SJSA1 (cell line): ENCODE results near the gene HSDL1. TPM values are rescaled to one million over a fixed set of nuclear protein-coding genes. Genes with fewer than 3 reads are reported as not detected.
A peak's percentile ranks its signal among the peaks of the same experiment; 100 is the strongest.

Experiments
- DNase-seq, 2 experiments: peaks; one replicate each; pipeline ENCODE4 v3.0.0-alpha.2; 2015 to 2020; ENCODE audit warnings: low spot score in 2 of 2, low read depth in 1 of 2
- H3K27ac ChIP-seq: fragments of 250-450 bp; sonication (Bioruptor Pico); 2 replicates; pipeline ENCODE4 v1.5.1; 2020; ENCODE audit warnings: mild to moderate bottlenecking, moderate library complexity
- H3K27me3 ChIP-seq: fragments of 250-450 bp; sonication (Bioruptor Pico); replicated peaks from 2 replicates; pipeline ENCODE4 v1.5.1; 2020; ENCODE audit warnings: mild to moderate bottlenecking, moderate library complexity
- H3K36me3 ChIP-seq: fragments of 250-450 bp; sonication (Bioruptor Pico); 2 replicates; pipeline ENCODE4 v1.5.1; 2020; ENCODE audit warnings: mild to moderate bottlenecking
- H3K4me1 ChIP-seq: fragments of 250-450 bp; sonication (Bioruptor Pico); replicated peaks from 2 replicates; pipeline ENCODE4 v1.6.1; 2021; ENCODE audit warnings: mild to moderate bottlenecking
- H3K4me3 ChIP-seq: fragments of 250-450 bp; sonication (Bioruptor Pico); 2 replicates; pipeline ENCODE4 v1.5.1; 2020; ENCODE audit warnings: mild to moderate bottlenecking
- H3K9me3 ChIP-seq: fragments of 250-450 bp; sonication (Bioruptor Pico); replicated peaks from 2 replicates; pipeline ENCODE4 v1.5.1; 2020; ENCODE audit warnings: mild to moderate bottlenecking
- total RNA-seq: library from RNA; depleted of rRNA; stranded (reverse); fragments of >200 nt; shearing (Covaris generic); gene quantifications from 2 replicates; pipeline ENCODE4 v1.2.3, GENCODE V29; 2014

The HSDL1 gene
- total RNA-seq, 1 experiment from 2014 or later: 29.0 TPM

DNA sequence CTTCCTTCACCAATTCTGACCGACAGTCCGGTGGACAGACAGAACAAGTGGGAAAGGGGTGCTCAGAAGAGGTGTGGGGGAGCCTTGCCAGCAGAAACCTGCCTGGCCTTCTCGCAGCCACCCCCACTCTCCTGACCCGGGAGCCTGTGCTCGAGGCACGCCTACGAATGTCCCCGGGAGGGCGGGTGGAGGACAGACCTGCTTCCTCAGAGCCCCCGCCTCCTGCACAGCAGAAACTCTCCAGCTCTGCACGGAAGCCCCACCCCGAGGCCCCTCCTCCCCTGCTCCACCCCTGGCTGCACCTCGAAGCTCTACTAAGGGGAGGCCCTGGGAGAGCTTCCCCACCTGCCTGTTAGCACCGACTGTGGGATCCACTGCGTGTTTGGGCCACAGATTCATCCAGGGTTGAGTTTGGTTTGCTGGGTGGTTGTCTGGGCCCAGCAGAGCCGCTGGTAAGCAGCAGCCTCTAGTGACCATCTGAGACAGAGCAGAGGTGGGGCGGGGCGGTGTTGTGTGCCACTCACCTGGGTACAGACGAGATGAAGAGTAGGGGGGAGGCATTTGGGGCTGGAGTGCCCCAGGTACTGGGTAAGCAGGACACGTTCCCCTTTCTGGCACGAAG lies 35.7 kb upstream of the HSDL1 start:
- no peak overlapping the region for H3K4me3 ChIP-seq
- no peaks in the 10 kb centered on the region for H3K27me3 ChIP-seq
- H3K9me3 ChIP-seq: no peaks in the 10 kb centered on the region
- DNase-seq: no peak
- H3K4me1 ChIP-seq: peaks cover 26% of the 10 kb centered on the region
- no peak overlapping the region for H3K27ac ChIP-seq
- peaks cover 85% of the 10 kb centered on the region for H3K36me3 ChIP-seq

DNA sequence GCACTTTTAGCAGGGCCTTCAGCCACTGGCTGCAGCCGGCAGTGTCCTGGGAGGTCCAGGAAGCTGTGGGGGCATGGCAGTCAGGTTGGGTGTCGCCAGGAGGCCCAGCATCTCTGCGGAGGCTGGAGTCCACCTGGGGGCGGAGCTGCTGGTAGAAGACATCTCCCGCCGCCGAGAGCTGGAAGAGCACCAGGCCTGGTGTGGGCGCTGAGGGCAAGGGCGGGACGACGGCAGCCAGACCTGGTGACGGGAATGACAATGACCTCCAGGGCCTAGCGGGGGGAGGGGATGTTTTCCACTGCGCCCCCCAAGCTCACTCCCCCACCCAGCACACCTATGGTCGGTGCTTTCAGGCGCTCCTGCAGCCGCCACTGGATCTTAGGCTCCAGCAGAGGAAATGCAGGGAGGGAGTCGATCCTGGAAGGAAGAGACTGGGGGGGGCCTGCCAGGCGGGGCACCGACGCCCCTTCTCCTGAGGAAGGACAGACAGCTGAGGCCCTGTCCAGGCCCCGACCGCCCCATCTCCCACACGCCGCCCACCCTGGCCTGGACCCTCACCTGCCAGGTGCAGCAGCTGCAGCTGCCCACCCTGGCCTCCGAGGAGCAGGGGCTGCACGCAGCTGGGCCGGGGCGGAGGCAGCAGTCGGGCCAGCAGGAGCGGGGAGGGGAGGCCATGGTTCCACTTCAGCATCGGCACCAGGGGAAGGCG lies 34.8 kb upstream of the HSDL1 start:
- Histone ChIP-seq H3K9me3 (no peaks in the 10 kb centered on the region), H3K36me3 (peaks cover 77% of the 10 kb centered on the region), H3K4me1 (peaks cover 33% of the 10 kb centered on the region), H3K27ac (no peak overlapping the region), H3K27me3 (no peaks in the 10 kb centered on the region), H3K4me3 (no peak overlapping the region)
- DNase-seq: no peak

DNA sequence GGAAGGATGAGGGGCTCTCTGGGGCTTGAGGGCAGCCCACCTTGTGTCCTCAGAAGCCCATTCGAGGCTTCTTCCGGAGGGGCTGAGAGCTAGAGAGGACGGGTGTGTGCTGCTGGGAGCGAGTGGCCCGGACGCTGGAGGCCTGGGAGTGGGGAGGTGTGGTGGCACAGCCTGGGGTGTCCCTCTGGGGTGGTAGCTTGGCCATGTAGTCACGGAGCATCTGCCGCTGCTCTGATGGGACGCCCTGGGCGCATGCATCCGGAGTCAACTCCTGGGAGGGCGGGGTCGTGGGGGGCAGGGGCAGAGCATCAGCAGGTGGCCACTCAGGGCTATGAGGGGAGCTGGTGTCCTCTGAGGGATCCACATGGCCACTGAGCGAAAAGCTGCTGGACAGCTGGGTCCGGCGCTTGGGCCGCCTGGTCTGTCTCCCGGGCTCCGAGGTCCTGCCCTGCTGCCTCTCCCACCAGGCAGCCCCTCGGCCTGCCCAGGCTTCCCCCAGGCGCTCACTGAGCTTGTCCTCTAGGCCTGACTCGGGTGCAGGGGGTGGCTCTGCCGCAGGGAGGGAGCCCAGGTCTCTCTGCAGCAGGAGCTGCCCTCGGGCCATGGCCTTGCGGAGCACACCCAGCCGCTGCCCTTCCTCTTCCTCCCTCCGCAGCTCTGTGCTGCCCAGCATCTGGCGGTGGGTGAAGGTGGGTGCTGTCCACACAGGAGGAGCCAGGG lies 34.1 kb upstream of the HSDL1 start:
- peaks cover 70% of the 10 kb centered on the region for H3K36me3 ChIP-seq

DNA sequence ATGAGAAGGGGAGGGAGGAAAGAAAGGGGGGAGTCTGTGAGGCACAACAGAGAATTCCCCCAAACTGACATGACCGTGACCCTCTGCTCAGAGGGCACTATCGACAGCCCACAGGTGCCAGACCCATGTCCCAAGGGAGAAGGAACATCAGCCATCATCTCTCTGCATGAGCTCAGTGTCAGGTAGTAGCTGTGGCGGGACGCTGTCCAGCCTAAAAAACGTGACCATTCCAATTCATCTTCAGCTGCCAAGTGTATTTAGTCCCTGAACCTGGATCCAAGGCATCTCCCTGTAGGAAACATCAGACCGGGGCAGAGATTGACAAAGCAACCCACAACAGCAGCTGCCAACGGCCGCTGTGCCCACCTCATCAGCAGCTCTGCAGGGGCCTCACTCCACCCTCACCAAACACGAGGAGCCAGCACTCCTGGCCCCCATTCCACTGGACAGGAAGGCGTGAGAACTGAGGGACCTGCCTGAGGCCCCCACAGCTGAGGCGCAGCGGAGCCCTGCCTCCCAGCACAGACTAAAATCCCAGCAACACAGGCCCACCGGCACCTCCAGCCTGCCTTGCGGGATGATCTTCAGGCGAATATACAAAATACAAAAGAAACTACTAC lies 33.3 kb upstream of the HSDL1 start:
- peaks cover 62% of the 10 kb centered on the region for H3K36me3 ChIP-seq
- H3K4me3 ChIP-seq: no peak overlapping the region
- H3K4me1 ChIP-seq: peaks cover 33% of the 10 kb centered on the region
- no peaks in the 10 kb centered on the region for H3K9me3 ChIP-seq
- no peaks in the 10 kb centered on the region for H3K27me3 ChIP-seq
- no peak overlapping the region for H3K27ac ChIP-seq
- no peak for DNase-seq

More for the DNA sequence above, 34.1 kb upstream of the HSDL1 start:
- Histone ChIP-seq H3K27me3 (no peaks in the 10 kb centered on the region), H3K4me1 (peaks cover 33% of the 10 kb centered on the region), H3K4me3 (no peak overlapping the region), H3K27ac (no peak overlapping the region), H3K9me3 (no peaks in the 10 kb centered on the region)
- no peak for DNase-seq

DNA sequence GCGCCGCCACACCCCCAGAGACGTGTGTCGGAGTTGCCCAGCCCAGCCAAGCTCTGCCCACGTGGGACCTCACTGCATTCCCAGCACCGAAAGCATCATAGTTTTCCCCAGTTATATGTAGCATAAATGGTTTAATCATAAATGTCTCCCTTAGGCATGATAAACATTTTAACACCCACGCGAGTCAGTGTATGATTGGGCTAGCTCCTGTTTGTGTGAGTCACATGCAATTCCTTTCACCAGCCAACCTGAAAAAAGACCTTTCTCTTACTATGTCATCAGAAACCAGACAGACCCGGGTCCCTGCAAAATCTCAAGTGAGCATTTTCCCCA lies 32.7 kb upstream of the HSDL1 start:
- H3K4me1 ChIP-seq: peaks cover 33% of the 10 kb centered on the region
- peaks cover 56% of the 10 kb centered on the region for H3K36me3 ChIP-seq
- DNase-seq: peak in 1 of 2 experiments; percentile 18
- no peaks in the 10 kb centered on the region for H3K9me3 ChIP-seq
- no peak overlapping the region for H3K4me3 ChIP-seq
- peak overlapping the region; percentile 33; the same call in 1 of the 2 replicates for H3K27ac ChIP-seq
- no peaks in the 10 kb centered on the region for H3K27me3 ChIP-seq

DNA sequence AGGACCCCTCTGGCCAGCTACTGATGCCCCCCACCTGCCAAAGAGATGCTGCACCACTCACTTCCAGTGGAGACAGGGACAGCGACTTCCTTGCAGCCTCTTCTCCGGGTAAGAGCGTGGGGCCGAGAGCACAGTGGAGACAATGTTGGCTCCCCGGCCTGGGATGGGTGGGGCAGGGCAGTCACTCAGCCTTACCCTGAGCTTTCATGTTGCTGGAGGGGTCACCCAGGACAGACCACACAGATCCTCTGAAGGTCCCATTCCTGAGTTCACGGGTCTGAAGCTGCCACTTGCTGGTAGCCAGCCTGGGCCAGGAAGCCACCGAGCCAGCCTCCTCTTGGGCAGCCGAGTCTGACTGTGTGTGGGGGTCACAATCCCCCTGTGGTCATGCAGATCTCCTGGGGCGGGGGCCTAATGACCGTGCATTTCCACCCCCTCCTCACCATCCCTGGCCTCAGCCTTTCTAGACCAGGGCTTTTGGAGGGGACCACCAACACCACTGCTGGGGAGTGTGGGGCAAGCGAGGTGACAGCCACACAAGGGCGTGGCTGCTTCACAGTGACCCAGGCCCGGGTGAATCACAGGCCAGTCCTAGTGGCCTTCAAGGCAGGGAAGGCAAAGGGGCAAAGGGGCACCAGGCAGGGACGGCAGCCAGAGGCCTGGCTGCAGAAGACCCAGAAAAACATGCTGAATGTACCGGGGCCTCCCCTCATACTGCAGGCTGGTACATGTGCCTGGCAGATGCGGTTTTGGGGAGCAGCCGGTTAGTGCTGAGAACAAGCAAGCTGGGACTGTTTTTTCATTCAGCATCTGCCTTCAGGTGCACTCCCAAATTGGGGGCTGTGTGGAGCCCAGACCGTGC lies 31.4 kb upstream of the HSDL1 start:
- DNase-seq: peak in 1 of 2 experiments; percentile 13
- H3K27ac ChIP-seq: peak overlapping the region; percentile 27
- no peak overlapping the region for H3K4me3 ChIP-seq
- H3K36me3 ChIP-seq: peaks cover 43% of the 10 kb centered on the region
- H3K4me1 ChIP-seq: peaks cover 33% of the 10 kb centered on the region
- H3K9me3 ChIP-seq: no peaks in the 10 kb centered on the region
- no peaks in the 10 kb centered on the region for H3K27me3 ChIP-seq

DNA sequence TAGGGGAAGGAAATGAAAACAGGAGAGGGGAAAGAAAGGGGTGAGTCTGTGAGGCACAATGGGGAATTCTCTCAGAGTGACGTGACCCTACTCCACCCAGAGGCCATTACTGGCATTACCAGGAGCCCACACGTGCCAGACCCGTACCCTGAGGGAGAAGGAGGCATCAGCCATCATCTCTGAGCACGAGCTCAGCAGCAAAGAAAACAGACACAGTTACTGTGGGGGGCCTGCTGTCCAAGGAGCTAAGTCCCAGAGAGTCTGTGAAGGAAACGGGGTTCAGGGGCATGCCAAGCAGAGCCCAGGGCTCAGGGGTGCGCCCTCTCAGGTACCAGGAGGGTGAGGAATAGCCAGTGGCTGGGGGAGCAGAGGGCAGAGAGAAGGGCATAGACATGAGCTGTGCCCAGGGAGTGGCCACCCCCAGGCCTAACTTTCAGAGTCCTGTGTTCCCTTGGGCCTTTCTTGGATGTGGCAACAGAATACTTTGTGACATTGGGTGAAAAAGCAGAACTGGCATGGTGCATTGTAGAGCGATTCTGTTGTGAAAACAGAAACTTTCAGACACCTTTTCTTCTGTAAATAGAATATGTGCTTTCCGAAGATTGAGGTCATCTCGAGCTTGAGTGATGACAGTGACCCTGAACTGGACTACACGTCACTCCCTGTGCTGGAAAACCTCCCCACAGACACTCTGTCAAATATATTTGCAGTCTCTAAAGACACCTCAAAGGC lies 30.5 kb upstream of the HSDL1 start:
- Histone ChIP-seq H3K36me3 (peaks cover 35% of the 10 kb centered on the region), H3K27me3 (no peaks in the 10 kb centered on the region), H3K9me3 (no peaks in the 10 kb centered on the region), H3K4me1 (peaks cover 33% of the 10 kb centered on the region), H3K4me3 (no peak overlapping the region), H3K27ac (no peak overlapping the region; the same call in 1 of the 2 replicates)
- DNase-seq: peak; percentile 62 to 76

DNA sequence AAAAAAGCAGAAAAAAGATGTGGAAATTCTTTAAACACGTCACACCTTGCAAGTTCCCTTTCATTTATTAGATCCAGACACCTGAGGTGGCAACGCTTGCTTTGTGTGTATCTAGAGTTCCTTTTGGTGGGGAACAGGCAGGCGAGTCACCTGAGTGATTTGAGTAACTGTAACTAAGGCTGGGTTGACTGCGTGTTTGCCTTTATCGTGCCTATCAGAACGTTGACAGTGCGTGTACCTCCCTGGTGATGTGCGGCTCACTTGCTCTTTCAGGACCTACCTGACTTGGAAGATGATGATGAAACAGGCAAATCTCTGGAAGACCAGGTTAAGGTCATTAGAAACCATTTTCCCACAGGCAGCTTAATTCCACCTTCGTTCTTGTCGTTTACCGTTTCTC lies 29.4 kb upstream of the HSDL1 start:
- Histone ChIP-seq H3K4me3 (no peak overlapping the region), H3K36me3 (peaks cover 24% of the 10 kb centered on the region), H3K9me3 (no peaks in the 10 kb centered on the region), H3K27me3 (no peaks in the 10 kb centered on the region), H3K4me1 (peaks cover 33% of the 10 kb centered on the region), H3K27ac (no peak overlapping the region)
- DNase-seq: no peak

DNA sequence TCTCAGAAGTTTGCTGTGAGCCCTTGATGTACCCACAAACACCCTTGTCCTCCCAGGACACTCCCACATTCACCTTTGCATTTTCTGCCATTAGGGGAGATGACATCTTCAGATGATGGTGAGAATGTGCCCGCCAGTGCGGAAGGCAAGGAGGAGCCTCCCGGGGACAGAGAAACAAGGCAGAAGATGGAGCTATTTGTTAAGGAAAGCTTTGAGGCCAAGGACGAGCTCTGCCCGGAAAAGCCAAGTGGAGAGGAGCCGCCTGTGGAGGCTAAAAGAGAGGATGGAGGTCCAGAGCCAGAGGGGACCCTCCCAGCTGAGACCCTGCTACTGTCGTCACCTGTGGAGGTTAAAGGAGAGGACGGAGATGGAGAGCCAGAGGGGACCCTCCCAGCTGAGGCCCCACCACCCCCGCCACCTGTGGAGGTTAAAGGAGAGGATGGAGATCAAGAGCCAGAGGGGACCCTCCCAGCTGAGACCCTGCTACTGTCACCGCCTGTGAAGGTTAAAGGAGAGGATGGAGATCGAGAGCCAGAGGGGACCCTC lies 24.9 kb upstream of the HSDL1 start:
- Histone ChIP-seq H3K4me3 (no peak overlapping the region), H3K9me3 (no peaks in the 10 kb centered on the region), H3K36me3 (no peaks in the 10 kb centered on the region), H3K4me1 (no peaks in the 10 kb centered on the region), H3K27ac (no peak overlapping the region), H3K27me3 (no peaks in the 10 kb centered on the region; the same call in 1 of the 2 replicates)
- DNase-seq: no peak

DNA sequence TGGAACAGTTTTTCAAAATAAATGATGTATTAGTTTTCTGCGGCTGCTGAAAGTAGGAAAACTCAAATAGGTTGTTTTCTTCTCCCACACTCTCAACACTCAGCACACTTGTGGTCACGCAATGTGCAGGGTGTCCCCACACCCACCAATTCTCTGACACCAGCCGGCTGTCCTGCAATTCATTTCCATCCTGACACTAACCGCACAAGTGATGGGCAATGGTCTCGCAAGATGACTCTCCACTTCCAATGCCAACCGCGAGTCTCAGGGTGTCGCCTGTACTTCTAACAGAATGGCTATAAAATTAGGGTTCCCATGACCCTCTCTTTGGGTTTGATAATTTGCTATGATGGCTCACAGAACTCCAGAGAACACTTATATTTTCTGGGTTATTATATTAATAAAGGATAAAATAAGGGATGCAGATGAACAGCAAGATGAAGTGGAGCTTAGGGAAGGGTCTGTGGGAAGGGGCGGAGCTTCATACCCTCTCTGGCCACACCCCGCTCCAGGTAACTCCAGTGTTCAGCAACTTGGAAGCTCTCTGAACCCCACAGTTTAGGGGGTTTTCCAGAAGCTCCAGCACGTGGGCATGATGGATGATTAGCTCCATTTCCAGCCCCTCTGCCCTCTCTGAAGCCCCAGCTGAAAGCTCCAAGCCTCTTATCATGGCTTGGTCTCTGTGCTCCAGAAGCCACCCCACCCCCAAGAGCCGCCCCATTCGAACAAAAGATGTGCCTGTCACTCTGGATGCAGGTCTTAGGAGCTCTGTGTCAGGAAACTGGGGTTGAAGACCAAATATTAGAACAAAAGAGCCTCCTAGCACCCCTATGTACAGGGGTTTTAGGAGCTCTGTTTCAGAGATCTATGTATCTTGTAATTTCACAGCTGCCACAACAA lies 22.1 kb upstream of the HSDL1 start:
- Histone ChIP-seq H3K9me3 (no peaks in the 10 kb centered on the region), H3K36me3 (no peaks in the 10 kb centered on the region), H3K4me3 (no peak overlapping the region), H3K27ac (no peak overlapping the region), H3K27me3 (peaks cover 3% of the 10 kb centered on the region; the same call in 1 of the 2 replicates), H3K4me1 (0 out of 2 replicates have a peak, but pooled peaks cover under 1% of the 10 kb centered on the region)
- no peak for DNase-seq

DNA sequence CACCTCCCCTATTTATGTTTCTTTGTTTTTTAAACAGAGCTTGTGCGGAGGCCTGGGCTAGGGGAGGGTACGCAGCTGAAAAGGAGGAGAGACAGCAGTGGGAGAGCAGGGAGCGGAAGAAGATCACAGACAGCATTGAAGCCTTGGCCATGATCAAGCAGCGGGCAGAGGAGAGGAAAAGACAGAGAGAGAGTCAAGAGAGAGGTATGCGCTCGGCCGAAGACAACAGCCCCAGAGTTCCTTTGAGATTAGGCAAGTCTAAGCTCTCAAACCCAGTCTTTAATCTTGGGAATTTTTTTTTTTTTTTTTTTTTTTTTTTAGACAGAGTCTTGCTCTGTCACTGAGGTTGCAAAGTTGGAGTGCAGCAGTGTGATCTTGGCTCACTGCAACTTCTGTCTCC lies 20.8 kb upstream of the HSDL1 start:
- Histone ChIP-seq H3K4me3 (no peak overlapping the region), H3K36me3 (no peaks in the 10 kb centered on the region), H3K4me1 (0 out of 2 replicates have a peak, but pooled peaks cover 2% of the 10 kb centered on the region), H3K27me3 (peaks cover 3% of the 10 kb centered on the region; the same call in 1 of the 2 replicates), H3K9me3 (no peaks in the 10 kb centered on the region), H3K27ac (no peak overlapping the region)
- no peak for DNase-seq

DNA sequence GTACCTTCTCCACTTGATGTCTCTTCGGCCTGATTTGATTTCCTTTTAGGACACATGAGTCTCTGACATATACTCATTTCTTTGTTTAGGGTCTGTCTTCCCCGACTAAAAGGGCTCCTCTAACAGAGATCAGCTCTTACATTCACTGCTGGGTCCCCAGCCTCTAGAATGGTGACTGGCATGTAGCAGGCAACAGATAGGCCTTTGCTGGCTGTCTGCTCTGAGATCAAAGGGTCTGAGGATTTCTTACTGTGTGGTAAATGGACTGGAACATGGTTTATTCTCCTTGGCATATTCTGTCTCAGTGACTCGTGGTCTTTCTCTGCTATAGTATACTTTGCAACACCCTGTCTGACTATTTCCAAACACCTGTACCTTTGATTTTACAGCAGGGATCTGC lies 16.8 kb upstream of the HSDL1 start:
- H3K4me1 ChIP-seq: 0 out of 2 replicates have a peak, but pooled peaks cover 2% of the 10 kb centered on the region
- H3K27me3 ChIP-seq: peaks cover 8% of the 10 kb centered on the region
- H3K36me3 ChIP-seq: no peaks in the 10 kb centered on the region
- no peak overlapping the region for H3K27ac ChIP-seq
- H3K4me3 ChIP-seq: no peak overlapping the region
- no peak for DNase-seq
- no peaks in the 10 kb centered on the region for H3K9me3 ChIP-seq
